GM13976 (cell line): ENCODE data around the gene LARP4B.

Experiments used
- DNase-seq: peaks from one replicate; pipeline ENCODE4 v3.0.0; 2012; ENCODE audit warnings: low spot score
- in situ Hi-C: fragments of 300-500 bp; cut with MboI; formaldehyde crosslinking; loops from one replicate; pipeline ENCODE4 v1.12.0; 2022; ENCODE audit warnings: low sequenced_read_pairs, mixed read lengths, inconsistent platforms; ENCODE audit not compliant: unreplicated experiment
- TF ChIP-seq, protein P1 (sequence below): IDR thresholded peaks from 2 replicates; pipeline ENCODE4 v1.5.1; 2012; ENCODE audit warnings: borderline replicate concordance, mild to moderate bottlenecking; ENCODE audit not compliant: insufficient read depth; ENCODE audit errors: extremely low read depth, missing control alignments, control extremely low read depth

Gene LARP4B

DNA sequence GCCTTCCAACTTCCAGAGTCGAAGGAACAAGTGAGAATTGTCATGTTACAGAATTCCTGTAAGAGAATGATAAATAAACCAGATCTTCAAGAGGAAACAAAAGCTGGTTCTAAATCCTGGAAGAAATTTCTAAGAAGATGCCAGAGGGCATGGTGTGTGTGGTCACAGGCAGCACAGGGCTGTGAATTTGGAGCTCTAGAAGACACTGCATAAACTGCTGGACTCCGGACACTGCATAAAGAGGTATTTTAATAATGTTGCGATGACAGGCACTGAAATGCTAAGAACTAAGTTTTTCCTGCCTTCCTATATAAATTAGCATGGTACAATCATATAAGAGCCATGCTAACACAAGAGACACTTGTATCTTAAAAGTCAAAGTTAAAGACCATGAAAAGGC, 86.0 kb downstream of the LARP4B start:
- in situ Hi-C loops = no loop called here
- TF ChIP-seq, protein P1, sequence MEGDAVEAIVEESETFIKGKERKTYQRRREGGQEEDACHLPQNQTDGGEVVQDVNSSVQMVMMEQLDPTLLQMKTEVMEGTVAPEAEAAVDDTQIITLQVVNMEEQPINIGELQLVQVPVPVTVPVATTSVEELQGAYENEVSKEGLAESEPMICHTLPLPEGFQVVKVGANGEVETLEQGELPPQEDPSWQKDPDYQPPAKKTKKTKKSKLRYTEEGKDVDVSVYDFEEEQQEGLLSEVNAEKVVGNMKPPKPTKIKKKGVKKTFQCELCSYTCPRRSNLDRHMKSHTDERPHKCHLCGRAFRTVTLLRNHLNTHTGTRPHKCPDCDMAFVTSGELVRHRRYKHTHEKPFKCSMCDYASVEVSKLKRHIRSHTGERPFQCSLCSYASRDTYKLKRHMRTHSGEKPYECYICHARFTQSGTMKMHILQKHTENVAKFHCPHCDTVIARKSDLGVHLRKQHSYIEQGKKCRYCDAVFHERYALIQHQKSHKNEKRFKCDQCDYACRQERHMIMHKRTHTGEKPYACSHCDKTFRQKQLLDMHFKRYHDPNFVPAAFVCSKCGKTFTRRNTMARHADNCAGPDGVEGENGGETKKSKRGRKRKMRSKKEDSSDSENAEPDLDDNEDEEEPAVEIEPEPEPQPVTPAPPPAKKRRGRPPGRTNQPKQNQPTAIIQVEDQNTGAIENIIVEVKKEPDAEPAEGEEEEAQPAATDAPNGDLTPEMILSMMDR = no peak
- no peak for DNase-seq

DNA sequence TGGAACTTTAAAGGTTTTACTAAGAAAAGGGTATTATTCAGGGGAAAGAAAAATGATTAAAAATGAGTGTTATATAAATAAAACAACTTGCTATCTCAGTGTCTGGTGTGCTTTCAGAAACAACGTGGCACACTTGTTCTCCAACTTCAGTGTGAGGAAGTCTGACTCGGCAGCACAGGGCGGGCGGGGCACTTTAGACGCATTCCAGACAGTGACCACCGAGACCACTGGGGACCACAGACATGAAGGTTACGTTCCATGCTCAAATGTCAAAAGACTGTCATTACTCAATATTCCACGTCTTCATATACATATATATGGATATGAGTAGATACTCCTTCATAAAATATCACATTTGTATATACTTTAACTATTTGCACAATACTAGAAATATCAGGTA, 87.0 kb downstream of the LARP4B start:
- DNase-seq = no peak
- TF ChIP-seq, protein P1 = no peak
- in situ Hi-C loops = no loop called here

DNA sequence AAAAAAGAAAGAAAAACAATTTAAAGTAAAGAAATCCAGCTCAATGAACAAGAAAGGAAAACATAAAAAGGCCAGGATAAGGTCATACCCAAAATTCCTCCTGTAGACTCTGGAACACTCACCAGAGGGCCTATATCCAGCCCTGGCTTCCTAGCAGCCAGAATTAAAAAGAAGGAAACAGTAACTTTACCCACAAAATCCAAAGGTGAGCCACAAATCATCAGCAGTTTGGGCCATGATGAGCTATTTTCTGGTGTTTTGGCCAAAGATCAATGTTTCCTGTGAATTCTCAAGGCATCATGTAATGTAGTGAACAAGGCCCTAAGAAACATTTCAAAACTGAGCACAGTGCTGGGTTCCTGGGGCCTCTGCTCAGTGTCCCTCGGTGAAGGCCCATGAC, 87.8 kb downstream of the LARP4B start:
- in situ Hi-C loops = no loop called here
- DNase-seq = no peak
- TF ChIP-seq, protein P1 = no peak

DNA sequence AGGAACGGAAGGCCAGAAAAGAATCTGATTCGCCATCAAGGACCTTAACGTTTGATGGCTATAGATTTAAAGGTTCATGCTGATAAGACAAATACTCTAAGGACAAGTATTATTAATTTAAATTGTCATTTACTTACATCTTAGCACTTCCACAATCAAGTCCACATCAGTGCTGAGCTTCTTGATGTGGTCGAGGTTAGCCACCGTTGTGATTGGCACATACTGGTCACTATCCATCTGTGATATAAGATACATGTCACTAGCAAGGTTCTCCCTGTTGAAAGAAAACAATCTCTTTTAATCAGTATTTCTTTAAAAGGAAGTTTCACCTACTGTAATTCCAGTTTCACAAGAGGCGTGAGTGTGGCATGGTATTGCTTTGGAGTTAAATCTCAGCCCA, 88.7 kb downstream of the LARP4B start:
- TF ChIP-seq, protein P1 = no peak
- in situ Hi-C loops = no loop called here
- DNase-seq = no peak

DNA sequence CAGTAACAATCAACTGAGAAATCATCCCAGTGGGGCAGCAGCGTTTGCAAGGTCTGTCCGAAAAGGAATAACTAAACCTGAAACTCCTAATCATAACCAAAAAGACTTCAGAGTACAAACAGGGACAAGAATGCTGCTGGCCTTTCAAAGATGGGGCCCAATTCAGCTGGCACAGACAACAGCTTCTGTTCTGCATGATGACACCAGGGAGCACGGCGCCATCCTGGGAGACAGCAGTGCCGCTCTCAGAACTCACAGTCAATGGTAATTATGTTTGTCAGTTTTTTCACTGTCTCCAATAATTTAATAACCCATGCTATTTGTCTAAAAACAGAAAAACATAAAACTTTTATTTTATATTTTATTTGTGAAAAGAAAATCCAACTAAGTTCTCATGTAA, 90.0 kb downstream of the LARP4B start:
- TF ChIP-seq, protein P1 = no peak
- in situ Hi-C loops = no loop called here
- DNase-seq = no peak

DNA sequence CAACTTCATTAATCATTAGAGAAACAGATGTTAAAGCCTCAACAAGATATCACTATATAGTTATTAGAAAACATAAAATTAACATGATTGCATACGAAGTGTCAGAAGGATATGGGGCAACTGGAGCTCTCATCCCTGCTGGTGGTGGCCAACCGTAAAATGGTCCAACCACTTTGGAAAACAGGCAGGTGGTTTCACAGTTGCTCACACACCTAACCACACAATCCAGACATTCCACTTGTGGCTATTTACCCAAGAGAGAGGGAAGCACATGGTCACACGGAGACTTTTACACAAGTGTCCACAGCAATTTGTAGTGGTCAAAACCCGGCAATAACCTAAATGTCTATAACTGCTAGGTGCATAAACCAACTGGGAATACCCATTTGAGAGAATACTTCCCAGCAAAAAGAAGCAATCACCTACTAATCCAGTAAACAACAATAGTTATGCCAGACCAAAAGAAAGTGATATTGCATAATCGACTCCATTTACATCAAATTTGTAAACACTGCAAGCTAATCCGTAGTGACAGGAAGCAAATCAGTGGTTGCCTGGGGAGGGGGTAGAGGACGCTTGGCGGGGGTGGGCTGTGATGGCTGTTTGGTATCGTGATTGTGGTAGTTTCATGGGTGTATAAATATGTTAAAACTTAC, 91.8 kb downstream of the LARP4B start:
- DNase-seq = no peak
- TF ChIP-seq, protein P1 = no peak
- in situ Hi-C loops = no loop called here

DNA sequence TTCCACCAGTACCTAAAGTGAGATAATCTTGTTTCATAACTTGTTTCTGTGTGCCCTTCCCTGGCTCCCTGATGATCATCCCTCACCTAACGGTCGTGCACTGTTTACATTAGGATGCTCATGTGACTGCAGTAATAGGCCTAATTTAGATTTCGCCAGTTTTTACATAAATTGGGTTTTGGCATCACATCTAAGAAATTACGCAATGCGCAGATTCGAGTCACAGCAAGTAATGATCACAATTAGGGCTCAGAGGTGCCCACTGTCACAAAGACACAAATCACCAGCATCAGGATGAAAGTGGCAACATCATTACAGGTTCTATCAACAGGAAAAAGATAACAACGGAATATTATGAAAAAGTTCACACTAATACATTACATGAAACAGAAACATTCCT, 94.7 kb downstream of the LARP4B start:
- DNase-seq = no peak
- in situ Hi-C loops = no loop called here
- TF ChIP-seq, protein P1 = no peak
